Measurements from ENCODE around the gene RDX. TPM values are rescaled to one million over a fixed set of nuclear protein-coding genes. Genes with fewer than 3 reads are reported as not detected.
A peak's percentile ranks its signal among the peaks of the same experiment; 100 is the strongest.

The RDX gene
- total RNA-seq, 1 experiment from 2014 or later, result 131 TPM

DNA sequence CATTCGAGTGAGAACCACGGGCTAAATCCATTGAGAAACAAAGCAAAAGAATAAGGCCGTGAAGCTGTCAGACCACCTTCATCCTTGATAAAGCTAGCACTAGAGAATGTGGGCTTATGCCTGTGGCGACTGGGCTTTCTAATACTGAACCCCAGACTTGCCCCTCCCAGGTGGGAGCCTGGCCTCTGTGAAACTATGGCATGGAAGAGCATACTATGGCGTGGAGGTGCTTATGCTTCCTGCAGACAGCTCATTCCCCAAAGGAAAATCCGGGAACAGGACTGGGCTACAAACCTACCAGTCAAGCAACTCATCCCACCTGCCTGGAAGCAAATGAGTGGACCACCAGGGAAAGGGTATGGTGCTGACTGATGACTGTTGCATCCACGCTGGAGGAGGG, 110.8 kb downstream of the RDX start:
- no peaks in the 10 kb centered on the region for H3K9me2 ChIP-seq (ENCODE audit: insufficient read depth)
- ChIA-PET RAD21 (ENCODE audit: low non-redundant PET in 1 of 2, low total read pairs in 2 of 2, uncharacterized antibody in 2 of 2, unreplicated experiment in 2 of 2) (no interaction called here), POLR2A (interaction anchor here (1.4 kb wide), 1 partner anchor 9 kb away, joined by 4 read pairs; no protein-coding TSS in a partner anchor), CTCF (interaction anchor here (1.8 kb wide), 1 partner anchor 10 kb away, joined by 5 read pairs; no protein-coding TSS in a partner anchor)
- H3K4me1 ChIP-seq (ENCODE audit: control insufficient read depth in 1 of 2, insufficient read depth in 2 of 2, low read length in 2 of 2), result peaks cover 5 to 44% of the 10 kb centered on the region in 2 experiments; a peak in 3 of 4 replicates
- no peaks in the 10 kb centered on the region for H4K20me1 ChIP-seq (ENCODE audit: insufficient read depth)
- no peaks in the 10 kb centered on the region for H3K9me3 ChIP-seq (ENCODE audit: control insufficient read depth in 1 of 2, insufficient read depth in 1 of 2, low read depth in 1 of 2, low read length in 2 of 2)
- no TSS peak for BruUV-seq (replicated peaks)
- H3K36me3 ChIP-seq (ENCODE audit: control insufficient read depth in 1 of 2, insufficient read depth in 2 of 2, low read length in 2 of 2), result no peaks in the 10 kb centered on the region
- no peak overlapping the region for H3K4me3 ChIP-seq (replicated peaks in 1 of 2; ENCODE audit: low read depth in 1 of 2, low read length in 2 of 2)
- no peak for ATAC-seq
- no peak overlapping the region for H3K9ac ChIP-seq (ENCODE audit: low read length)
- intact Hi-C loops (cut with micrococcal nuclease), result no loop called here
- no peak for TF ChIP-seq JUND (IDR thresholded peaks at IDR 0.05)
- TF ChIP-seq POLR2AphosphoS5 (IDR thresholded peaks at IDR 0.05; ENCODE audit: low read depth, low read length), result no peak
- TF ChIP-seq ZNF274 (IDR thresholded peaks at IDR 0.05; ENCODE audit: low read depth, low read length), result no peak
- no peak for TF ChIP-seq CBX3 (IDR thresholded peaks at IDR 0.05; ENCODE audit: low read depth)
- TF ChIP-seq CEBPB (IDR thresholded peaks at IDR 0.05; ENCODE audit: low read depth), result no peak
- TF ChIP-seq SRF (IDR thresholded peaks at IDR 0.05; ENCODE audit: low read depth), result no peak
- no peak for TF ChIP-seq FOSL1 (IDR thresholded peaks at IDR 0.05; ENCODE audit: low read depth)
- no peaks in the 10 kb centered on the region for H3K27me3 ChIP-seq (ENCODE audit: insufficient read depth, low read length)
- no peak overlapping the region for H2AFZ ChIP-seq (ENCODE audit: low read depth, low read length, poor library complexity, severe bottlenecking)
- H3K79me2 ChIP-seq (ENCODE audit: insufficient read depth, low read length), result no peaks in the 10 kb centered on the region
- H3K27ac ChIP-seq (ENCODE audit: low read depth, low read length), result no peak overlapping the region
- no peak for DNase-seq (ENCODE audit: low read depth, low spot score)
- H3K4me2 ChIP-seq (ENCODE audit: low read length), result peak overlapping the region; percentile 36

DNA sequence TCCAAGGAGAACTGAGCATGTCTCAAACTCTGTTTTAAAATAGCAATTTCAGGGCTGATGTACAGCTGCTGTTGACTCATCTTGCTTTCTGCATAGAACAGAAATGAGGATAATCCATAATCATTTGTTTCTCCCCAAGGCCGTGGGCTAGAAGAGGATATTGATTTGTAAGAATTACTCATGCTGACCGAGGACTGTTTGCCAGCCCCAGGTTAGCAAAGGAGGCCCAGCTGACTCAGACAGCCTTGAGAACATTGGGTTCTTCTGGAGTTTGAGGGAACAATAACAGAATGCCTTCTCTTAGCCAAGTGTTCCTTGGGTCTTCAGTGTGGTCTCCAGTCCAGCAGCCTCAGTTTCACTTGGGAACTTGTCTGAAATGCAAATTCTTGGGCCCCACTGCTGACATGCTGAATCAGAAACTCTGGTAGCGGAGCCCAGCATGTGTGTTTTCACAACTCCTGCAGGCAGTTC, 111.3 kb downstream of the RDX start:
- no peak overlapping the region for H2AFZ ChIP-seq (ENCODE audit: low read depth, low read length, poor library complexity, severe bottlenecking)
- H3K36me3 ChIP-seq (ENCODE audit: control insufficient read depth in 1 of 2, insufficient read depth in 2 of 2, low read length in 2 of 2), result no peaks in the 10 kb centered on the region
- H3K9ac ChIP-seq (ENCODE audit: low read length), result no peak overlapping the region
- ChIA-PET POLR2A (interaction anchor here (1.4 kb wide), 1 partner anchor 10 kb away, joined by 4 read pairs; no protein-coding TSS in a partner anchor), CTCF (interaction anchor here (1.8 kb wide), 1 partner anchor 11 kb away, joined by 5 read pairs; no protein-coding TSS in a partner anchor), RAD21 (ENCODE audit: low non-redundant PET in 1 of 2, low total read pairs in 2 of 2, uncharacterized antibody in 2 of 2, unreplicated experiment in 2 of 2) (no interaction called here)
- no peak overlapping the region for H3K27ac ChIP-seq (ENCODE audit: low read depth, low read length)
- no peaks in the 10 kb centered on the region for H3K9me2 ChIP-seq (ENCODE audit: insufficient read depth)
- ATAC-seq, result no peak
- H3K9me3 ChIP-seq (ENCODE audit: control insufficient read depth in 1 of 2, insufficient read depth in 1 of 2, low read depth in 1 of 2, low read length in 2 of 2), result no peaks in the 10 kb centered on the region
- no peaks in the 10 kb centered on the region for H3K27me3 ChIP-seq (ENCODE audit: insufficient read depth, low read length)
- intact Hi-C loops (cut with micrococcal nuclease), result no loop called here
- TF ChIP-seq SRF (IDR thresholded peaks at IDR 0.05; ENCODE audit: low read depth) (no peak), FOSL1 (IDR thresholded peaks at IDR 0.05; ENCODE audit: low read depth) (peak; percentile 61; the same call in 1 of the 2 replicates), JUND (IDR thresholded peaks at IDR 0.05) (peak; percentile 53), SP1 (IDR thresholded peaks at IDR 0.05; ENCODE audit: low read depth) (peak; percentile 26; the same call in 1 of the 2 replicates)
- H3K79me2 ChIP-seq (ENCODE audit: insufficient read depth, low read length), result no peaks in the 10 kb centered on the region
- BruUV-seq (replicated peaks), result no TSS peak
- H4K20me1 ChIP-seq (ENCODE audit: insufficient read depth), result no peaks in the 10 kb centered on the region
- H3K4me1 ChIP-seq (ENCODE audit: control insufficient read depth in 1 of 2, insufficient read depth in 2 of 2, low read length in 2 of 2), result peaks cover 5 to 44% of the 10 kb centered on the region in 2 experiments; a peak in 3 of 4 replicates
- peak overlapping the region; percentile 36 for H3K4me2 ChIP-seq (ENCODE audit: low read length)
- peak; percentile 10 for DNase-seq (ENCODE audit: low read depth, low spot score)
- no peak overlapping the region for H3K4me3 ChIP-seq (replicated peaks in 1 of 2; ENCODE audit: low read depth in 1 of 2, low read length in 2 of 2)
